HEK293T (cell line): ENCODE data around the gene LRP1-AS.

Experiments used
- BHLHE40 ChIP-seq: fragments of 450-650 bp; IDR thresholded peaks from 2 replicates; pipeline ENCODE4 v1.6.1; 2016; ENCODE audit warnings: mild to moderate bottlenecking, moderate library complexity, borderline replicate concordance
- ELF4 ChIP-seq: fragments of 450-650 bp; IDR thresholded peaks from 2 replicates; pipeline ENCODE4 v1.6.1; 2017; ENCODE audit warnings: antibody characterized with exemption
- FOXA1 ChIP-seq: fragments of 450-650 bp; IDR thresholded peaks from 2 replicates; pipeline ENCODE4 v1.6.1; 2016; ENCODE audit warnings: mild to moderate bottlenecking
- L3MBTL2 ChIP-seq: fragments of 450-650 bp; conservative IDR thresholded peaks from 2 replicates; pipeline ENCODE4 v1.6.1; 2016; ENCODE audit warnings: mild to moderate bottlenecking
- LEF1 ChIP-seq: fragments of 450-650 bp; IDR thresholded peaks from 2 replicates; pipeline ENCODE4 v1.6.1; 2017; ENCODE audit warnings: mild to moderate bottlenecking, borderline replicate concordance
- SP1 ChIP-seq: fragments of 450-650 bp; IDR thresholded peaks from 2 replicates; pipeline ENCODE4 v1.6.1; 2017
- SUZ12 ChIP-seq: fragments of 450-650 bp; IDR thresholded peaks from 2 replicates; pipeline ENCODE4 v1.6.1; 2016; ENCODE audit warnings: mild to moderate bottlenecking

DNA sequence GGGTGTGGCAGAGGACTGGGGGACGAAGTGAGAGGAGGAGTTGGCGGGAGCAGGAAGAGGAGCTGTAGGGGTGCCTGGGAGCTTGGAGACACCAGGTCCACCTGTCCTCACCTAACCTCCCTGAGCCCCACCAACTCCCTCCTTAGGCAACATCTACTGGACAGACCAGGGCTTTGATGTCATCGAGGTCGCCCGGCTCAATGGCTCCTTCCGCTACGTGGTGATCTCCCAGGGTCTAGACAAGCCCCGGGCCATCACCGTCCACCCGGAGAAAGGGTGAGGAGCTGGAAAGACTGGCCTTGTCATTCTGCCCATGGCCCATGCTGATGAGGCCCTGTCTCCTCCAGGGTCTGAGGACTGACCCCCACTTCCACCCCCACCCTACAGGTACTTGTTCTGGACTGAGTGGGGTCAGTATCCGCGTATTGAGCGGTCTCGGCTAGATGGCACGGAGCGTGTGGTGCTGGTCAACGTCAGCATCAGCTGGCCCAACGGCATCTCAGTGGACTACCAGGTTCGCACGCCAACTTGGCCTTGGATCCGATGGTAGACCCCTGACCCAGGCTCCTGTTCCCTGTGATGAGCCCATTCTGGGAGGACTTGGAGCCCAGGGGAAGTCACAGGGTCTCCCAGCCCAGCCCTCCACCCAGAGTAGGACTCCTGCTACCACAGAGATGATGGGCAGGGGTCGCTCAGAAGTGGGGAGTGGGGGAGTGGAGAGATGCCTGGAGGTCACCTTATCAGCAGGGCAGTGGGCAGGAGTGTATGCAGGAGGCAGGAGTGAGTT, 36.7 kb upstream of the LRP1-AS start:
- no peak for TF ChIP-seq SP1
- no peak for TF ChIP-seq LEF1
- TF ChIP-seq SUZ12, result no peak
- no peak for TF ChIP-seq L3MBTL2
- TF ChIP-seq BHLHE40, result no peak
- no peak for TF ChIP-seq FOXA1
- TF ChIP-seq ELF4, result no peak
